ENCODE results near the gene CTNND2. TPM values are rescaled to one million over a fixed set of nuclear protein-coding genes. Genes with fewer than 3 reads are reported as not detected.

Gene CTNND2
- total and polyA plus RNA-seq, 9 of the 15 experiments (the other 6 are each of a cell fraction or from before 2014, with no cell fraction given): 0.03 to 0.35 TPM; not detected in 7

DNA sequence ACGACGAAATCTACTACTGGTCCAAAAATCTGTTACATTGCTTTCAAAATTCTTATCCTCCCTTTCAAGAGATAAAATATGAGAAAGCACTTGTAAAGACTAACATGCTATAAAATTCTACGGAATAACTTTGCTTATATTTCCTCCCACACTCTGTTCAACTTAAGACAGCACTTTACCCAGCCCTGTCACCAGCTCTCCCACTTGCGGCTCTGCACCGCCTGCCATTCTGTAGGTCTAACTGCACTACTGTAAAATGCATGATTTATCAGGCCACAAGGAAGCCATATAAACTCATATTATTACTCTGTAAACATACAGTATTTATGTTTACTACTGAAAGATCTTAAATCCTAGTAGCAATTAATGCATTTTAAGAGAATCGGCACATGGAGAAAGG is 11.4 kb downstream of the CTNND2 start:
- no peak overlapping the region for H3K27ac ChIP-seq (ENCODE audit: extremely low read depth, low read depth, low read length)
- H3K4me1 ChIP-seq (replicated peaks in 1 of 2; ENCODE audit: control insufficient read depth in 2 of 2, insufficient read depth in 2 of 2, low read length in 2 of 2): no peaks in the 10 kb centered on the region
- FAIRE-seq (no peak), ATAC-seq (no peak), DNase-seq (ENCODE audit: extremely low read depth in 1 of 4, low spot score in 3 of 4) (no peak)
- no peaks in the 10 kb centered on the region for H3K27me3 ChIP-seq (ENCODE audit: control insufficient read depth in 2 of 2, insufficient read depth in 2 of 2, low read length in 2 of 2)
- no peak overlapping the region for H3K4me3 ChIP-seq
- ChIA-PET CTCF (ENCODE audit: low intra/inter-chr PET ratio) (no interaction called here), POLR2A (interaction anchor here (0.5 kb wide), 1 partner anchor 442 kb away, joined by 4 read pairs; no protein-coding TSS in a partner anchor)
- no peaks in the 10 kb centered on the region for H4K20me1 ChIP-seq (replicated peaks; ENCODE audit: control insufficient read depth, insufficient read depth, low read length)
- under 1% methylated on average over 6 of the region's 6 CpGs for WGBS (ENCODE audit: insufficient coverage, low coverage, missing lambda C conversion rate)
- H3K36me3 ChIP-seq (ENCODE audit: control insufficient read depth, insufficient read depth, low read length): no peaks in the 10 kb centered on the region
- H3K9me3 ChIP-seq (replicated peaks; ENCODE audit: control insufficient read depth, insufficient read depth, low read depth, low read length): no peaks in the 10 kb centered on the region
- H3K9me1 ChIP-seq (ENCODE audit: control insufficient read depth, insufficient read depth, low read length): no peaks in the 10 kb centered on the region
- H2AFZ ChIP-seq (ENCODE audit: low read depth, low read length): no peak overlapping the region
- H3K79me2 ChIP-seq (ENCODE audit: control insufficient read depth, insufficient read depth, low read length): no peaks in the 10 kb centered on the region
- intact Hi-C loops (cut with micrococcal nuclease): no loop called here
- H3K9ac ChIP-seq (ENCODE audit: insufficient read depth in 1 of 2, low read depth in 2 of 2, low read length in 2 of 2): no peak overlapping the region
- no peak overlapping the region for H3K4me2 ChIP-seq (ENCODE audit: insufficient read depth, low read length)
- in situ Hi-C loops (cut with MboI): no loop called here
- no TSS peak for BruUV-seq (replicated peaks)
- TF ChIP-seq MYBL2 (IDR thresholded peaks at IDR 0.05; ENCODE audit: low read depth) (no peak), MYBL2 (CRISPR knock-in tag; IDR thresholded peaks at IDR 0.05; ENCODE audit: borderline replicate concordance) (no peak), PRPF4 (IDR thresholded peaks at IDR 0.05; ENCODE audit: insufficient read depth, low read depth, low read length, poor library complexity, severe bottlenecking) (no peak), RFX5 (IDR thresholded peaks at IDR 0.05; ENCODE audit: low read depth, low read length) (no peak), BRF1 (IDR thresholded peaks at IDR 0.05; ENCODE audit: borderline replicate concordance, extremely low read depth, insufficient read length) (no peak), MLLT1 (IDR thresholded peaks at IDR 0.05) (no peak), ZNF174 (CRISPR knock-in tag; IDR thresholded peaks at IDR 0.05) (no peak), ZNF165 (CRISPR knock-in tag; IDR thresholded peaks at IDR 0.05; ENCODE audit: borderline replicate concordance) (no peak), SMARCA4 (IDR thresholded peaks at IDR 0.05) (no peak), PHB2 (IDR thresholded peaks at IDR 0.05; ENCODE audit: low read depth) (no peak), ATF2 (CRISPR knock-in tag; IDR thresholded peaks at IDR 0.05) (no peak), ELF2 (CRISPR knock-in tag; IDR thresholded peaks at IDR 0.05) (no peak)
- TF ChIP-seq, protein P1, sequence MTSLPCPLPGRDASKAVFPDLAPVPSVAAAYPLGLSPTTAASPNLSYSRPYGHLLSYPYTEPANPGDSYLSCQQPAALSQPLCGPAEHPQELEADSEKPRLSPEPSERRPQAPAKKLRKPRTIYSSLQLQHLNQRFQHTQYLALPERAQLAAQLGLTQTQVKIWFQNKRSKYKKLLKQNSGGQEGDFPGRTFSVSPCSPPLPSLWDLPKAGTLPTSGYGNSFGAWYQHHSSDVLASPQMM (CRISPR knock-in tag; IDR thresholded peaks at IDR 0.05): no peak
- TF ChIP-seq, protein P2, sequence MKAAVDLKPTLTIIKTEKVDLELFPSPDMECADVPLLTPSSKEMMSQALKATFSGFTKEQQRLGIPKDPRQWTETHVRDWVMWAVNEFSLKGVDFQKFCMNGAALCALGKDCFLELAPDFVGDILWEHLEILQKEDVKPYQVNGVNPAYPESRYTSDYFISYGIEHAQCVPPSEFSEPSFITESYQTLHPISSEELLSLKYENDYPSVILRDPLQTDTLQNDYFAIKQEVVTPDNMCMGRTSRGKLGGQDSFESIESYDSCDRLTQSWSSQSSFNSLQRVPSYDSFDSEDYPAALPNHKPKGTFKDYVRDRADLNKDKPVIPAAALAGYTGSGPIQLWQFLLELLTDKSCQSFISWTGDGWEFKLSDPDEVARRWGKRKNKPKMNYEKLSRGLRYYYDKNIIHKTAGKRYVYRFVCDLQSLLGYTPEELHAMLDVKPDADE (conservative IDR thresholded peaks at IDR 0.05; ENCODE audit: control insufficient read depth, low read depth, low read length): no peak
- TF ChIP-seq, protein P3, sequence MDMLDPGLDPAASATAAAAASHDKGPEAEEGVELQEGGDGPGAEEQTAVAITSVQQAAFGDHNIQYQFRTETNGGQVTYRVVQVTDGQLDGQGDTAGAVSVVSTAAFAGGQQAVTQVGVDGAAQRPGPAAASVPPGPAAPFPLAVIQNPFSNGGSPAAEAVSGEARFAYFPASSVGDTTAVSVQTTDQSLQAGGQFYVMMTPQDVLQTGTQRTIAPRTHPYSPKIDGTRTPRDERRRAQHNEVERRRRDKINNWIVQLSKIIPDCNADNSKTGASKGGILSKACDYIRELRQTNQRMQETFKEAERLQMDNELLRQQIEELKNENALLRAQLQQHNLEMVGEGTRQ (CRISPR knock-in tag; IDR thresholded peaks at IDR 0.05): no peak
- TF ChIP-seq, protein P4, sequence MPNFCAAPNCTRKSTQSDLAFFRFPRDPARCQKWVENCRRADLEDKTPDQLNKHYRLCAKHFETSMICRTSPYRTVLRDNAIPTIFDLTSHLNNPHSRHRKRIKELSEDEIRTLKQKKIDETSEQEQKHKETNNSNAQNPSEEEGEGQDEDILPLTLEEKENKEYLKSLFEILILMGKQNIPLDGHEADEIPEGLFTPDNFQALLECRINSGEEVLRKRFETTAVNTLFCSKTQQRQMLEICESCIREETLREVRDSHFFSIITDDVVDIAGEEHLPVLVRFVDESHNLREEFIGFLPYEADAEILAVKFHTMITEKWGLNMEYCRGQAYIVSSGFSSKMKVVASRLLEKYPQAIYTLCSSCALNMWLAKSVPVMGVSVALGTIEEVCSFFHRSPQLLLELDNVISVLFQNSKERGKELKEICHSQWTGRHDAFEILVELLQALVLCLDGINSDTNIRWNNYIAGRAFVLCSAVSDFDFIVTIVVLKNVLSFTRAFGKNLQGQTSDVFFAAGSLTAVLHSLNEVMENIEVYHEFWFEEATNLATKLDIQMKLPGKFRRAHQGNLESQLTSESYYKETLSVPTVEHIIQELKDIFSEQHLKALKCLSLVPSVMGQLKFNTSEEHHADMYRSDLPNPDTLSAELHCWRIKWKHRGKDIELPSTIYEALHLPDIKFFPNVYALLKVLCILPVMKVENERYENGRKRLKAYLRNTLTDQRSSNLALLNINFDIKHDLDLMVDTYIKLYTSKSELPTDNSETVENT (CRISPR knock-in tag; IDR thresholded peaks at IDR 0.05): no peak

All from K562 (cell line).